GM19467 (cell line): ENCODE data around the gene RNASE1.

Source experiments
- ATAC-seq: cut with Tn5 transposase; IDR thresholded peaks from one replicate; pipeline ENCODE4 v1.9.1; 2021; ENCODE audit warnings: mild to moderate bottlenecking, moderate library complexity; ENCODE audit not compliant: unreplicated experiment

RNASE1 gene

DNA sequence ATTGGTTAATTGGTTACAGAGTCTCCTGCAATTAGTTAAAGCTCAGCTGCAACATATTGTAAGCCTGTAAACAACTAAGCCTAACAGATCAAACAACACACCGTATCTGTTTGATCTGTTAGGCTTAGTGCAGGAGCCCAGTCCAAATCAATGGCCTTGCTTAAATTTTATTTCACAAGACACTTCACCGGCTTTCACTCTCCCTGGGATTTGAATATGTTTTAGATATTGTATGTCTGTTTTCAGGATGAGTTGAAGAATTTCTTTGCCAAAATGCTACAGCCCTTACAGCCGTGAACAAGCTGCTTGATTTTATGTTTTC is 5.5 kb upstream of the RNASE1 start:
- ATAC-seq = no peak

DNA sequence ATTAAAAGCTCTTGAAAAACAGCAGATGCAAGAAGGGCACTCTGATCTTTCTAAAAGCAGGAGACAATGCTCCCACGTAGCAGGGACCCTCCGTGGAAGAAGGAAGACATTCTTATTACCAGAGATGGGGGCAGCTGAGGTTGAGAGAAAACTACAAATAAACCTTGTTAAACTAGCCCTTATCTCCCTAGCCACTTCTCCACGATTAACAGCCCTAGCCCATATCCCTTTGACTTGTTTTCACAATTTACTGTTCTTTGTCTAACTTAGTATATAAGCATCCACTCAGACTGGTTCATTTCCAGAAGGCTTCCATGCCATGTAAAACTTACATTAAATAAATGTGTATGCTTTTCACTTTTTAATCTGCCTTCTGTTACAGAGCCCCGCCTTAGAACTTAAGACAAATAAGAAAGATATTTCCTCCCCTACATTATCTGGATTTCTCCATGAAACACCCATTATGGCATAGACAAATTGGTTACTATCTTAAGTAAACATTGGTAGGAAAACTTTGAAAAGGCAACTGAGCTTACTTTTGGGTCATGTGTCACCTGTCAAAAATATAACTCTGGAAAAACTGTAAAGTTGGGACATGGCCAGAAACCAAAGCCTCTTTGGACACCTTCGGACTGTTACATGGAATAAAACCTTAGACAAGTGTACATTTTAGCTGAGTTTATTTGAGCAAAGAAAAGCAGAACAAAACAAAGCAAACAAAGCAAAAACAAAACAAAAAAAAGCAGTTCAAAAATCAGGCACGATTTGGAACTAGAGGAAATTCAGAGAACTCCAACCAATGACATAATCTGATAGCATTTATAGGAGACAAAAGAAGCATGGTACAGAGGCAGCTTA is 4.9 kb upstream of the RNASE1 start:
- no peak for ATAC-seq

DNA sequence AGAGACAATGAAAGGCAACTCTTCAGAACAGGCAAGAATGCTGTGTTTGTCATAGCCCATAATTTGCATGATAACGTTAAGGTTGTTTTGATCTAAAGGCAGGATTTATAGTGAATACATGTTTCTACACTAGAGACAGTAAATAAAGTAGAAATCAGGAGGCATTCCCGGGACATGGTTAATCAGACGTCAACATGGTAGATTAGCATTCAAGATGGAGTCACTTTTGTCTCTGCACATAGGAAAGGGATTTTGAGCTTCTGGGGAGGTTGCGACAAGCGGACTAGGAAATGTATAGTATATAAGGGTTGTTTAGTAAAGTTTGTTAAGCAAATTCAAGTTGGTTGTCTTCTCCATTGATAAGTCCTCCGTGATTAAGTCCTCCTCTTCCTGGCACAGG is 2.8 kb upstream of the RNASE1 start:
- no peak for ATAC-seq

DNA sequence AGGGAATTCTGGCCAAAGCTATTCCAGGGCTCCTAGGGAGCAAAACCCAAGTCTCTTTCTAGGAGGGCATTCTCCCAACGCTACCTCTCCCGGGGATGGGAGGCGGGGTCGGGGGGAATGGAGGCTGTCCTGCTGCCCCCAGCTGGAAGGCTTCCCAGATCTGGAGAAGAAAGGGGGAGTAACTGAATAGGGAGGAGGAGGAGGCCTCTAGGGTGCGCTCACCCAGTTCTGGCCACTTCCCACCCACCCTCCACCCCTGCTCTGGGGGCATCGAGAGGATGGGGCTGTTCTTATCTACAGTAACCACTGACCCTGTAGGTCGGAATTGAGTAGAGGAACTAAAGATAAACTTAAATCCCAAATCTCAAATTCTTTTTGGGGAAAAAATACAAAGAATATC is 579 bp upstream of the RNASE1 start:
- no peak for ATAC-seq

GRCh38 chr14:20801726-20802125 is 918 bp downstream of the RNASE1 start:
- no peak for ATAC-seq

DNA sequence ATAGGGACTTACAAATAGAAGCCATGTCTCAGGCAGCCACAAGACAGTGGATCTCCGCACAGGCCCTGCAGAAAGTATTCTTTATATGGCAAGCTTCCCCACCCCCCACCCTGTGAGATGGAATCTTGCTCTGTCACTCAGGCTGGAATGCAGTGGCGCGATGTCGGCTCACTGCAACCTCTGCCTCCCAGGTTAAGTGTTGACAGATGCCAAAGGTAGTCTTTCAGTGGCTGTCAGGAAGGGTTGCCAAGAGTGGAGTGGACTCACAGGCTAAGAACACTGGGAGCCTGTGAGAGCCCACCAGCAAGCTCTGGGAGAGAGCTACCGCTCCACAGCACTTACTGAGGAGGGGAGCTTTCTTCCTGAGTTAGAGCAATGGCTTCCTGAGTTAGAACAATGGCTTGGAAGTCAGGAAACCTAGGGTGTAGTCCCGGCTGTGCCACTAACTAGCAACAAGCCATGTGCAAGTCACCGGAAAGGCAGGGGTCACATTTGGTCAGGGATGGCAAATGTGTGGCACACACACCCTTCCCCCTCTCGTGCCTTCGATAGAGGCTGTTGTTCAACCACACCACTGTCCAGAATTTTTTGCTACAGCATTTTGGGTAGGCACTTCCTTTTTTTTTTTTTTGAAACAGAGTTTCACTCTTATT is 2.6 kb downstream of the RNASE1 start:
- ATAC-seq = no peak

DNA sequence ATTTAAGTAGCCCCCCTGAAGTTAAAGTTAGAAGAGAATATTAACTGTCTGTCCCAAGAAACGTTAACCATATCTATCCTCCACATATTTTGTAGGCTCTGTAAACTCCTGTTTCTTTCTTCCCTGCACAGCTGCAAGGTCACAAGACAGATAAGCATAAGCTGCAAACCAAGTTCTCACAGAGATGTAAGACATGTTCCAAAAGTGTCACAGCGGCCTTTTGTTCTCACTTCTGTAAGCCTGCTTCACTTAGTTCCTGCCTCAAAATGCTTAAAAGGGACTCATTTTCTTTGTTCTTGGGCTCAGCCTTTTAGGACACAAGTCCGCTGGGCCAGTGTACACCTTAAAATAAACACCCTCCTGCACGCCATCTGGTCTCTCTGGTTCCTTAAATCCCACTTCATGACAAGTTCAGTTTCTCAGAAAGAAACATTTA is 3.2 kb downstream of the RNASE1 start:
- ATAC-seq = no peak

DNA sequence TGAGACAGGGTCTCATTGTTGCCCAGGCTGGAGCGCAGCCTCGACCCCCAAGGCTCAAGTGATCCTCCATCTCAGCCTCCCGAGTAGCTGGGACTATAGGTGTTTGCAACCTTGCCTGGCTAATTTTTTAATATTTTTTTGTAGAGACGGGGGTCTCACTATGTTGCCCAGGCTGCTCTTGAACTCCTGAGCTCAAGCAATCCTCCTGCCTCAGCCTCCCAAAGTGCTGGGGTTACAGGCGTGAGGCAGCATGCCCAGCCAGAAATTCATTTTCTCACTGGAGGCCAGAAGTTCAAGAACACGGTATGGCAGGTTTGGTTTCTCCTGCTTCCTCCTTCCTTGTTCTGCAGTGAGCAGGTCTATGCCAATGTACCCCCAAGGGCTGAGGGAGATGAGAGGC is 3.7 kb downstream of the RNASE1 start:
- ATAC-seq = no peak

GRCh38 chr14:20798318-20798717 is 4.3 kb downstream of the RNASE1 start:
- ATAC-seq = no peak

GRCh38 chr14:20797164-20797563 is 5.5 kb downstream of the RNASE1 start:
- ATAC-seq = no peak

DNA sequence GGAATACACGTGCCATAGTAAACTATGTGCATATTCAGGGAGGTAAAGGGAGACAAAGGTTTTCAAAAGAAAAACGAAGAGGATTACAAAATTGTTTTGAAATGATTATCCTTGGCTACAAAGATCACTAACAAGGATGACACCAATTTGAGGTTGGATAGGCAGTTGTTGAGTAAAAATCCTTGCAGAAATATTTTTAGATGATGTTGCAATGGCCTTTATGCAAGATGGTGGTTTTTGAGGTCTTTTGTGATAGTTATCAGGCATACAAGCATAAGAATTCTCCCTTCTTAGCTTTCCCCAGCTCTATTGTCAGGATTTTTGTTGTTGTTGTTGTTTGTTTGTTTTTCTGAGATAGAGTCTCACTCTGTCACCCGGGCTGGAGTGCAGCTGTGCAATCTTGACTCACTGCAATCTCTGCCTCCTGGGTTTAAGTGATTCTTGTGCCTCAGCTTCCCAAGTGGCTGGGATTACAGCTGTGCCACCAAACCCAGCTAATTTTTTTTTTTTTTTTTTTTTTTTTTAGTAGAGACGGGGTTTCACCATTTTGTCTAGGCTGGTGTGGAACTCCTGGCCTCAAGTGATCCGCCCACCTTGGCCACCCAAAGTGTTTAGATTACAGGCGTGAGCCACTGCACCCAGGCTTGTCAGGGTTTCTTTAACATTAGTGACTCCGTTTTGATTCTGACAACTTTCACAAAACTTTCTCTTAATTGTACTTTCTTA is 7.8 kb downstream of the RNASE1 start:
- ATAC-seq = no peak

GRCh38 chr14:20792556-20792955 is 10.1 kb downstream of the RNASE1 start:
- no peak for ATAC-seq

DNA sequence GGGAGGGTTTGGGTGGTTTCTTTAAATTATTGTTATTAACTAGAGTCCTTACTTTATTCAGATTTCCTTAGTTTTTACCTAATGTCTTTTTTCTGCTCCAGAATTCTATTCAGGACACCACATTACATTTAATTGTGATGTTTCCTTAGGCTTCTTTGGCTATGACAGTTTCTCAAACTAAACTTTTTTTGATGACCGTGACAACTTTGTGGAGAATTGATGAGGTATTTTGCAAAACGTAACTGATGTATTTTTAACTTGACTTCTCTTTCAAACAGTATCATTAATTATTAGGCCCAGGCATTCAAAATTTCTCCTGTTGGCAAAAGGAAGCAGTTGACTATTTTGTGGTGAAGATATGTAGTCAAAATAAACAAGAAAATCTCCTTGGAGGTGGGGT is 11.0 kb downstream of the RNASE1 start:
- ATAC-seq = no peak

DNA sequence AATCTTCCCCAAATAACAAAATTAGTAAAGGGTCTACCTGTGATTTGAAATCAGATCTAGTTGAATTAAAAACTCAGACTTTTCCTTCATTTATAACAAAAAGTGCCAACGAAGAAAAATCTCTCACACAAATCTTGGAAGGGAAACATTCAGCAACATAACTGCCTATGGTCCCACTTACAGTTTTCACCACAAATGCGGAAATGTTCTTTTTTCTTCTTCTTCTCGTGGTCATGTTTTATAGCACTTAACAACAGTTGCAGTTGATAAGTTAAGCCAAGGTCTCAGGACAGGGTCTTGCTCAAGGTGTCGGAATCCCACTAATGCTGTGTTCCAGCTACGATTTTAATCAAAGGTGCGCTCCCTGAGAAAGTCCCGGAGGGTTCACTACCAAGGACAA is 11.5 kb downstream of the RNASE1 start:
- no peak for ATAC-seq

DNA sequence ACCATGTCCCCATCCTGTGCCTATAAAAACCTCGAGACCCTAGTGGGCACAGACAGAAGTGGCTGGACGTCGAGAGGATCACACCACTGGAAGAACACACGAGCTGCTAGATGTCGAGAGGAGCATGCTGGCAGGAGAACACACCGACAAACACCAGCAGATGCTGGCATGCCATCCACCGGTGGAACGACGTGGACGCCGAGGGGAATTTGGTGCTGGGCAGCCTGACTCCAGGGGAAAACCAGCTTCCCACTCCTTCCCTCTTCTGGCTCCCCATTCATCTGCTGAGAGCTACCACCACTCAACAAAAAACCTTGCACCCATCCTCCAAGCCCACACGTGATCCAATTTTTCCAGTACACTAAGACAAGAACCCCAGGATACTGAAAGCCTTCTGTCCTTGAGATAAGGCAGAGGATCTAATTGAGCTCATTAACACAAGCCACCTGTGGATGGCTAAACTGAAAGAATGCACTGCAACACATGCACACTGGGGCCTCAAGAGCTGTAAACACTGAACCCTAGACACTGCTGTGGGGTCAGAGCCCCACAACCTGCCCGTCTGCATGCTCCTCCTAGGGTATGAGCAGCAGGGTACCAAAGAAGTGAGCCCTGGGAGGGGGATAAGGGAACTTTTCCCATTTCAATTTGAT is 12.1 kb downstream of the RNASE1 start:
- ATAC-seq = no peak

DNA sequence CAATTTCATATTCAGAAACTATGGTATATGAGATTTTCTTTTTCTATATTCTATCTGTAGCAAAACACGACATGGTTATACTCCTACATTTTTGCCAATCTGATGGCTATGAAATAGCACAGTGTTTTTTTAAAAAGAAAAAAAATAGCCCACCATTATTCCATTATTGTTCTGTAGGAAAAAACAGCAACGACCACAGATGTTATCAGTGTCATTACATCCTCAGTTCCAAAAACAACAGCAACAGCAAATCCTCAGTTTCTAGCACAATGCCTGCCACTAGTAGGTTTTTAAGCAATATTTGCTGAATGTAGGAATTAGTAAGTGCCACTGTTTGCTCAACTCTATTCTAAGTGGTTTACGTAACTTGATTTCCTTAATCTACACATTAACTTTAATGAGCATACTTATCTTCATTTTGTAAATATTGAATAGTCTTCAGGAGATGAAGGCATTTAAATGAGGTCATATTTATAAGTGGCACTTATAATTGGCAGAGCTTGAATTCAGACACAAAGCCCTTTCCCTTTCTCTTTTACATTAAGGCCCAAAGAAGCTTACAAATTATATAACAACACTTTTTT is 13.3 kb downstream of the RNASE1 start:
- ATAC-seq = no peak

GRCh38 chr14:20787025-20787424 is 15.6 kb downstream of the RNASE1 start:
- ATAC-seq = no peak

DNA sequence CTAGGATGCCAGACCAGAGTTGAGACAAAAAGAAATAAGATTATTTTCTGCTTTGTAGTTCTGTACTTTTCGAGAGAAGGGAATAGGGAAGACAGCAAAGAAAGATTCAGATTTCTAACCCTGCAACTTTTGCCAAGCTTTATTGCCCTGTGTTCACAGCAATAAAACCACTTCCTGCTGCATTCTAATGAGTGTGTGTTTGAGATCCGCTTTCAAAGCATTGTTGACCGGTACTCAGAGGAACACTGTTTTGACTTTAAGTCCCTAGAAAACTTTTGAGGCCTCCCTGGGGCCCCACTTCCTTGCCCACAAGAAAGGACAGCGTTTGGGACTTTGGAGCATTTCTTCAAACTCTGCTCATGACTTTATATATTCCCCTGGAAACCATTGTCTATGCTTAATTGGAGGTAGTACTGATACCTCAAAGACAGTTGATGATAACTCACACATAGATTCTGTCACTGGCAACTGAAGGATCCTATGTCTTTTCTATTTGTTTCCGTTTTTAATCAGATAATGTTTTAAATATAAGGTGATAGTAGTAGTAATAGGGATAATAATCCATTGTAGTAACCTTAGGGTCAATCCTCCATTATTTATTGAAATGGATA is 20.3 kb downstream of the RNASE1 start:
- ATAC-seq = peak; percentile 56

- no peak for ATAC-seq
Observed at GRCh38 chr14:20781803-20782202, 20.8 kb downstream of the RNASE1 start.

DNA sequence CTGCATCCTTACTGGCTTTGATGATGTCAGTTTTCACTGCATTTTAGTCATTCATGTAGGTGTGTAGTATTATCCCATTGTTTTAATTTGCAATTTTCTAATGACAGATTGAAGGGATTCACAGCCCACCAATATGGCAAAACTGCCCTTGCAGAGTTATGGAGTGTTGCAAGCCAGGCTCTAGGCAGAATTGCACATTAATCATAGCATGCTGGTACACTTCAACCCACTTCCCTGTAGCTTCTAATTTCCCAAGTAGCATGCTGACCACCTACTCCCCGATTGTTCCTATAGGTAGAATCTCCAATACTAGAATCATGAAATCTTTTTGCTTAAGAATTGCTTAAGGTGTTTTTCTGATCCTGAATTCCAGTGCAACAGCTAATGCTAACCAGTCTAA is 26.7 kb downstream of the RNASE1 start:
- no peak for ATAC-seq

DNA sequence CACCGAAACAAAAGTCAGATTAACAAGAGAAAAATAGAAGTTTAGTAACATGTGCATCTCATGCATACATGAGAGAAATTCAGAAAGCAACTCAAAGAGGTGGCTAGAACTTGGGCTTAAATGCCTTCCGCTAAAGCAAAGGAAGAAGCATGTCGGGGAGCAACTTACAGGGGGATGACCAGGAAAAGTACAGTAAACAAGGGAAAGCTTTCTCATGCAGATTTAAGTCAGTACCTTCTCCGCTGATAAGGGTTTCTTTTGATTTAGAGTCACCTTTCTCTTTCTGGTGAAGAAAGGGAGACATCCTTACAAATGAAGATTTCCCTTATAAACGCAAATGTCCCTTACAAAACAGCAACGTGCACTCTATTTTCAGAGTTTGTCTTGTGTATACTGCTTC is 27.6 kb downstream of the RNASE1 start:
- no peak for ATAC-seq
